CD4-positive, alpha-beta T cell treated with Interleukin-4 for 1 hour (primary cell): ENCODE results near the gene OVCA2.
A peak's percentile ranks its signal among the peaks of the same experiment; 100 is the strongest.

ENCODE experiments used
- DNase-seq, 2 donors: peaks; one replicate each; pipeline ENCODE4 v3.0.0-alpha.2; 2020 to 2022

The OVCA2 gene

GRCh38 chr17:2034806-2035540 is 6.8 kb upstream of the OVCA2 start:
- DNase-seq: no peak

- DNase-seq: no peak
Measured at GRCh38 chr17:2035541-2036488, 6.0 kb upstream of the OVCA2 start.

GRCh38 chr17:2037155-2037554 is 4.7 kb upstream of the OVCA2 start:
- DNase-seq: no peak

GRCh38 chr17:2040219-2040827 is 1.5 kb upstream of the OVCA2 start:
- no peak for DNase-seq

GRCh38 chr17:2040942-2041560 is 771 bp upstream of the OVCA2 start:
- DNase-seq: no peak

GRCh38 chr17:2042390-2042847 is 597 bp downstream of the OVCA2 start:
- no peak for DNase-seq

- DNase-seq: no peak
Measured at GRCh38 chr17:2042933-2043332, 1.1 kb downstream of the OVCA2 start.

GRCh38 chr17:2043785-2044184 is 2.0 kb downstream of the OVCA2 start:
- no peak for DNase-seq

- DNase-seq: no peak
Measured at GRCh38 chr17:2044263-2044894, 2.6 kb downstream of the OVCA2 start.

GRCh38 chr17:2047590-2047989 is 5.8 kb downstream of the OVCA2 start:
- no peak for DNase-seq

GRCh38 chr17:2048805-2049204 is 7.0 kb downstream of the OVCA2 start:
- no peak for DNase-seq

GRCh38 chr17:2049333-2050299 is 7.8 kb downstream of the OVCA2 start:
- DNase-seq: peak; percentile 92 to 94

- peak; percentile 78 to 82 for DNase-seq
Measured at GRCh38 chr17:2050300-2051060, 8.7 kb downstream of the OVCA2 start.

- DNase-seq: peak in 1 of 2 donors; percentile 29
Measured at GRCh38 chr17:2051061-2051932, 9.5 kb downstream of the OVCA2 start.

- DNase-seq: no peak
Measured at GRCh38 chr17:2051933-2052559, 10.2 kb downstream of the OVCA2 start.

GRCh38 chr17:2053380-2054261 is 11.8 kb downstream of the OVCA2 start:
- DNase-seq: peak; percentile 83 to 88

- peak in 1 of 2 donors; percentile 20 for DNase-seq
Measured at GRCh38 chr17:2054262-2054511, 12.4 kb downstream of the OVCA2 start.
